NOMO-1 treated with dmso at 0.1 percent for 144 hours (cell line): ENCODE measurements around the gene SCAP.
"Not testable (repeated sequence)": the region's sequence is repeated elsewhere in the genome, so short reads cannot be mapped to it uniquely, and the experiment has no call there.

Source experiments
- DNase-seq: peaks from one replicate; lab custom pipeline; 2025; ENCODE audit not compliant: unreplicated experiment; lab: John Stamatoyannopoulos, UW

Gene SCAP

DNA sequence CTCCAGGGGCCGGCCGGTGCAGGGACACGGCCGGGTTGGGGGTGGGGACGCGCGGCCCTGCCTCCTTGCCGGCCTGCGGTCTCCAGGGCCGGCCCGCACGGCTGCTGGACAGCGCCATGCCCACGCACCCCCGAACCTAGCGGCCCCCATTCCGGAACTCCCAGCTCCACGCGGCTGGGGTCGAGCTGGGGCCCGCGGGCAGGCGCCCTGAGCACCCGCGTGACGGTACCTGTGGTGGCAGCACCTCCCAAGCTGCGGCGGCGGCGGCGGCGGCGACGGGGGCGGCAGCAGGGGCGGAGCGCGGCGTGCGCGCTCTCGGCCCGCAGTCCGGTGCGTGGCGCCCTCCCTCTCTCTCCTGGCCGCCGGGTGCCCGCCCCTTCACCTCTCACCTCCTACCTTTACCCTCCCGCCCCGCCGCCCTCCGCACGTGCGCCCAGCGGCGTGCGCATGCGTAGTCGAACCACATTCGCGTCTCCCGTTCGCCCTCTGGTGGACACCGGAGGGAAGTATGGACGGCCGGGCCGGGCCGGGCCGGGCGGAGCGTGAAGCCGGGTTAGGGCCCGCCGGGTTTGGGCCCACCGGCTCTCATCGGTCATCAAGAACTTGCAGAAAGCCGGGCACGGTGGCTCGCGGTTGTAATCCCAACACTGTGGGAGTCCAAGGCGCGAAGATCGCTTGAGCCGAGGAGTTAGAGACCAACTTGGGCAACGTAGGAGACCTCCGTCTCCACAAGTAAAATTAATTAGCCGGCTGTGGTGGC lies at the start of gene SCAP:
SCAP (minus strand) TSS at position 372 of the 760 bp plus-strand sequence. CDS start 32,948 bp downstream, outside the sequence.
- peak; percentile 91 for DNase-seq

DNA sequence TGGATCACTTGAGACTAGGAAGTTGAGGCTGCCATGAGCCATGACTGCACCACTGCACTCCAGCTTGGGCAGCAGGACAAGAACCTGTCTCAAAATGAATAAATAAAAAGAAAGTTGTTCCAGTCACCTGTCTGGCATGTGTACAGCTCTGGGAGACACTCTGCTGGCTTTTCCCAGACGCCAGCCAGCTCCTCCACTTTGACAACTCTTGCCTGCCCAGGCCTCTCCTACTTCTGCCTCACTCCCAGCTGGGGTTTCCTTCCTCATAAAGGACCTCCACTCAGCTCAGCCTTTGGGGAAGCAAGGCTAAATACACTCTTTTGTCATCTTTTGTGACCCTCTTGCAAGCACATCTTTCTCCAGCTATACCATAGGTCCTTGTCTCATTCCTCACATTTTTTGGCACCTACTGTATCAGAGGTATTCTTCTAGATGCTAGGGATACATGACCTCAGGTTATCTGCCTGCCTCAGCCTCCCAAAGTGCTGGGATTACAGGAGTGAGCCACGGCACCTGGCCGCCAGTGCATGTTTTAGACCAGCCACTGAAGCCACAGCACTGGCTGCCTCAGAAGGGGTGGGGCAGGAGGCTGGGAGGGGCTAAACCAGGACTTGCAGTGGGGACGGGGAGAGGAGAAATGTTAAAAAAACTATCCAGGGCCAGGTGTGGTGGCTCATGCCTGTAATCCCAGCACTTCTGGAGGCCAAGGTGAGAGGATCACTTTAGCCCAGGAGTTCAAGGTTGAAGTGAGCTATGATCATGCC lies 47.8 kb upstream of the SCAP start:
- no peak for DNase-seq

DNA sequence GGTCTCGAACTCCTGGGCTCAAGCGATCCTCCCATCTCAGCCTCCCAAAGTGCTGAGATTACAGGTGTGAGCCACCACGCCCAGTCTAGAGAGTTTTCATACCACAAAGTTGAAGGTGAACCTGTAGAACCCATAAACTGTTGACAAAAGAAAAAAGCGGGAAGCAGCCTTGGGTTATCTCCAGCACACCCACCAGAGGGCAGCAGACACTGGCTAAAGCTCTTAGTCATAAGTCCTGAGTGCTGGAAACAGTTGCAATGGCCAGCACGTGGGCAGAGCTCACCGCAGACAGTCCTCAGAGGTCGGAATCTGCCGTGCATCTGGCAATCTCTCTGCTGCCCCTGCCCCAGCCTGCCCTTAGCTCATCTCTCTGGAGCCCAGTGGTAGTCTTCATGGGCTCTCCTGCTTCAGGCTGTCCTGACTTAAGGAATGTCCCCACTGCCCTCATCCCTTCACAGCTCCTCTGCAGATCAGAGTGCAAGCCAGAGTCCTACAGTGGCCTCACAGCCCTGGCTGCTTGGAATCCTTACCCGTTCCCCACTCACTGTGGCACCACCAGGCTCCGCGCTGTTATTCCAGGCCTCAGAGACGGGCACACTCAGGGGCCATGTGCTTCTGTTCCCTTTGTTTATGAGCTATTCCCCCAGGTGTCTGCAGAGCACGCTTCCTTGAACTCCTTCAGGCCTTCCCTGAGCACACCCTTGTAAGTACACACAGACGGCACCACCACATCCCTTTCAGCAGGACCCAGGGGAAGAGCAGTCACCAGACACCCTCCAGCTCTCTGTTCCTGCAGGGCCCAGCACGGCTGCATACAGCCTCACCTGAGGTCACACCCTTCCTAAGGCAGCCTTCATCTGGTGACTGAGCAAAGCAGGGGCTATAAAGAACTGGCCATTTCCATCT lies 46.6 kb upstream of the SCAP start:
- DNase-seq, result peak; percentile 85

DNA sequence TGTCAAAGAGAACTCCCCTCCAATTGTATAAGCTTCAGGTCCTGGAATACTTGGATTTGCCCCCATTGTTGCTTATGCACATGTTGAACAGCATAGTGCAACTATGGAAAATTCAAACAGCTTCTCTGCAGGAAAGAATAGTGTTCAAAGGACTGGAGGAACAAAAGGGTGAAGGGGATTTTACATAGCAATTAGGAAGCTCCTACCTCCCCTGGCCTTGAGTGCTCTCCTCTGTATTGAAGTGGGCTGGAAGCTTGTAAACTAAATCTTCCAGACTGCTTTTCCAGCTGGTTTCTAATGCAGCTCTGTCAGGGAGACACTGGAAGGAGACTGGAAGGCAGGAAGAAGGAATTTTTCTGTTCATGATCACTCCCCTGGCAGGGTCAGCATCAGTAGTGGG lies 45.0 kb upstream of the SCAP start:
- DNase-seq, result no peak

DNA sequence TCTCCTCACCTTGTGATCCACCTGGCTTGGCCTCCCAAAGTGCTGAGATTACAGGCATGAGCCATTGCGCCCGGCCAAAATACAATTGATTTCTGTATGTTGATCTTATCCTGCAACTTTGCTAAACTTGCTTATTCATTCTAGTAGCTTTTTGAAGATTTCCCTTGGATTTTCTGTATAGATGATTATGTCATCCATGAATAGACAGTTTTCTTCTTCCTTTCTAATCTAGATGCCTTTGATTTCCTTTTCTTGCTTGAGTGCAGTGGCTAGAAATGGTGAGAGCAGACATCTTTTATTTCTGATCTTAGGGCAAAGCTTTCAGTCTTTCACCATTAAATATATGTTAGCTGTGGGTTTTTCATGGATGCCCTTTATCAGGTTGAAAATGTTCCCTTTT lies 42.2 kb upstream of the SCAP start:
- no peak for DNase-seq

DNA sequence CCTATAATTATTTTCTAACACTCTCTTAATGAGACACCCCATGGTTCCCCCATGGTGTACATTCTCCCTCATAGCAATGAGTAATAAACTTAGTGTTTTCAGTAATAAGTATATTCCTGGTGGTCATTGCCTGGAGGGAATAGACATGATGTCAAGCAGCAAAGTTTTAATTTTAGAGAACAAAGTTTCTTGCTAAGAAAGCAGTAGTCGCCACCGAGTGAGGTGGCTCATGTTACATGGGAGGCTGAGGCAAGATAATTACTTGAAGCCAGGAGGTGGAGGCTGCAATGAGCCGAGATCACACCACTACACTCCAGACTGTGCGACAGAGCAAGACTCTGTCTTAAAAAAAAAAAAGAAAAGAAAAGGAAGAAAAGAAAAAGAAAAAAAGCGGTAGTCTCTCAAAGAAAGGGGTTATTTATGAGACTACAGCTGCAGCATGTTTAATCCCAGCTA lies 40.2 kb upstream of the SCAP start:
- DNase-seq, result no peak

DNA sequence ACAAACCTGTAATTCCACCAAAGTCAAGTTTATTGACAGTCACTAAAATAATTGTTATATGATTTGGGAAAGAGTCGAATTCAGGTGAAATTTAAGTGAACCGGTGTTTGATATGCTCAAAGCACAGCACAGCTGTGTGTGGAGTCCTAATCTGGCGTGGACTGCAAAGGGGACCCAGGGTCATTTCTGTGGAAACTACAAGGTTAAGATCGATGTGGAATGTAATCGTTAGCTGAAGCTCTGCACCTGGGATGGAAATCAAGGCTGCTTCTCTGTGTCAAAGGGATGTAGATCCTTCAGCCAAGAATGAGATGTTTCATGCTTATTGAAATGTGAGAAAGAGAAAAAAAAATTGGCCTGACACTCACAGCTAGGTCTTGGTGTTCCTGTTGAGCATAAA lies 39.4 kb upstream of the SCAP start:
- DNase-seq, result no peak

DNA sequence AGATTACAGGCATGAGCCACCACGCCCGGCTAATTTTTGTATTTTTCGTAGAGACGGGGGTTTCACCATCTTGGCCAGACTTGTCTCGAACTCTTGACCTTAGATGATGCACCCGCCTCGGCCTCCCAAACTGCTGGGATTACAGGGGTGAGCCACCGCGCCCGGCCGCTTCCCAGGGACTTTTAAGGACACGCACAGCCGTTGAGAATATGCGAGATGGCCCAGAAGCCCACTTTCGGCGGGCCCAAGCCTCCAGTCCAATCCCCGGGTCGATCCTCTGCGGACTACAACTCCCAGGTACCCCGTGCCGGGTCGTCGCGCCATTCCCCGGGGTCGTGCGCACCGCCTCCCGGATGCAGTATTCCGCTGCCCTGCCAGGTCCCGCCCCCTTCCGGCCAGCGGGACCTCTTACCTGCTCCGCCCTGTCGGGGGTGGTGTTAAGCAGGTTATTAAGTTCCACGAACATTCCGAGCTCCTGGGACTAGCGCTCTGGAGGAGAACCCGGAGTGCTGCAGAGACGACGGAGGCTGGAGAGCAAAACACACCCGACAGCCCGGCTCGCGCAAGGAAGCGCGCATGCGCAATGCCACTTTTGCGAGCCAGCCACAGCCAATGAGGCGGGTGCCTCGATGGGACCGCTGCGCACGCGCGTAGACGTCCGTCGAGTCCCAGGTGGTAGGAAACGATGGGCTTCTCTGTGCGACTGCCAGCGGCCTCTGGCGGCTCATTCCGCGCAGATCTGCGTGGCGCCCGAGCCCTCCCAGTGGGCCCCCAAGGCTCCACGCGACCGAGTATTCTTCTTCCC lies 37.6 kb upstream of the SCAP start, which contains the start of gene ELP6:
ELP6 (minus strand) TSS at position 588 of the 805 bp plus-strand sequence; CDS start at position 466, 122 bp downstream.
- peak; percentile 96 for DNase-seq

DNA sequence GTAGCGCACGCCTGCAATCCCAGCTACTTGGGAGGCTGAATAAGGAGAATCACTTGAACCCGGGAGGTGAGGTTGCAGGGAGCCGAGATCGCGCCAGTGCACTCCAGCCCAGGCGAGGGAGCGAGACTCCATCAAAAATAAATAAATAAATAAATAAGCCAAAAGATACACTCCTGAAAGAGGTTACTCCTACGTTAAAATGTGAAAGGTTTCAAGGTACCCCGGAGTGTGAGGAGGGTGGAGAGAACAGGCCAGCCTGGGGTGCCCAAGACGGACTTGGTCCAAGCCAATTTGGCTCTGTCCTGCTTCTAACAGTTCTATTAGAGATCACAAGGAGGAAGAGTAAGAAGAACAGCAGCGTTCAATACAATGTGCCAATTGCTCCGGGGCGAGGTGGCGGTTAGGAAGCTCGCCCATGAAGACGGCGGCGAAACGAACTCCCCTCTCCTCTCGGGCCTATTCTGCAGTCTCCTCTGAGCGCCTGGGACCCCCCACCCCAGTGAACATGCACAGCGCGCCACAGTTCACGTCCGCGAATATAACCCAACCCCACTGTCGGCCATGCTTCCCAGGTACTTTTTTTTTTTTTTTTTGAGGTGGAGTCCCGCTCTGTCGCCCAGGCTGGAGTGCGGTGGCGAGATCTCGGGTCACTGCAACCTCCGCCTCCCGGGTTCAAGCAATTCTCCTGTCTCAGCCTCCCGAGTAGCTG lies 36.8 kb upstream of the SCAP start:
- DNase-seq, result peak; percentile 3

DNA sequence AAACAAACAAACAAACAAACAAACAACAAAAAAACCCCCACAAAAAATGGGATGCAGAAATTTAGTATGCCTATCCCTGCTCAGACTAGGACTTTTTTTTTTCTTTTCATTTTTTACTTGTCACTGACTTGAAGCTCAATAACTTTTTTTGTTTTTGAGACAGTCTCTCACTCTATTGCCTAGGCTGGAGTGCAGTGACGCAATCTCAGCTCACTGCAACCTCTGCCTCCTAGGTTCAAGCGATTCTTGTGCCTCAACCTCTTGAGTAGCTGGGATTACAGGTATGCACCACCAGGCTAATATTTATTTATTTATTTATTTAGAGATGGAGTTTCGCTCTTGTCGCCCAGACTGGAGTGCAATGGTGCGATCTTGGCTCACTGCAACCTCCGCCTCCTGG lies 29.5 kb upstream of the SCAP start:
- not testable (repeated sequence) for DNase-seq

DNA sequence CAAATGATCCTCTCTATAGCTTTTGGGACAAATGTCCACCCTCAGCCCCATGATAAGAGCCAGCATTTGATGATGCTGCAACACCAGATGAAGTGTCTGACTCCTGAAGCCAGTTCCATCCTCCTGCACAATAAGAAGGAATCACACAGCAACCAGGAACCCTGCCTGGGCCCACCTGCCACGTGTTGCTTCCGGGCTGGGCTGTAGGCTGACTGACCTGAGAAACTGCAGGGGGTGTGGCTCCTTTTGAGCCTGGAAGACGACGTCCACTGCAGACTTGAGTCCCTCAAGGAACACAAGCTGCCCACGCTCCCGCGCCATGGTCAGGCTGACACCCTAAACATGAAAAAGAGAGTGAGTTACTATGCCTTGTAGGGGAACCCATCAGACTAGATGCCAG lies 28.4 kb upstream of the SCAP start:
- DNase-seq, result no peak

DNA sequence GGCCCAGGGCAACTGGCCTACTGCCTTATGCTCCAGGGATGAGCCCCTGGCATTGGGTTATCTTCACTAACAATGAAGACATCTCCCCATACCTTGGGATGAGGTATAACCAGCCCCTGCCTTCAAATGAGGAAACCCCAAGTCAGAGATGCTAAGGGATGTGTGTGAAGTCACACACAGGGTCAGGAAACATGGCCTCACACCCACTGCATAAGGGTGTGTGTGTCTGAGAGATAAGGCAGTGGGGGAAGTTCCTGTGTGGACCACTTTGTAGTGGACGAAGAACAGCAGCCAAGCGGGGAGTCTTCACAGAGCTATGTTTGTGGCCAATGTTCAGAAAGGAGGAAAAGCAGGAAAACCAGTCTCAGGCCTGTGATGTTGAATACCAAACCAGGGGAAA lies 27.3 kb upstream of the SCAP start:
- DNase-seq, result no peak

DNA sequence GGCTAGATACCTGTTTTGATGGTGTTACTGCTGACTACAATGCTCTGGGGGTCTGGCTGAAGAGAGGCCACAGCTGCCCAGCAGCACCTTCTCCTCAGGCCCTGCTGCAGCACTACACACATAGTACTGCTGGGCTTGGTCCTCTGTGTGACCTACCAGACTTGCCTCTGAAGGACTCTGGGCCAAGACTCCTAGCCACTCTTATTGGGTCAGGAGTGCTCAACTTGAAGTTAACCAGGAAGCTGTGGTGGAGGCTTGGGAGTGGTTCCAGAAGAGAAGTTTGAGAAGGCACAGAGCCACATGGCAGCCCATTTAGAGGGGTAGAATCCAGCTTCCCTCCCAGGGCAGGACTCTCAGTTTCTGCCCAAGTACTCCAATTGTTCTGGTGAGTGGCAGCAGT lies 21.2 kb upstream of the SCAP start:
- DNase-seq, result no peak

DNA sequence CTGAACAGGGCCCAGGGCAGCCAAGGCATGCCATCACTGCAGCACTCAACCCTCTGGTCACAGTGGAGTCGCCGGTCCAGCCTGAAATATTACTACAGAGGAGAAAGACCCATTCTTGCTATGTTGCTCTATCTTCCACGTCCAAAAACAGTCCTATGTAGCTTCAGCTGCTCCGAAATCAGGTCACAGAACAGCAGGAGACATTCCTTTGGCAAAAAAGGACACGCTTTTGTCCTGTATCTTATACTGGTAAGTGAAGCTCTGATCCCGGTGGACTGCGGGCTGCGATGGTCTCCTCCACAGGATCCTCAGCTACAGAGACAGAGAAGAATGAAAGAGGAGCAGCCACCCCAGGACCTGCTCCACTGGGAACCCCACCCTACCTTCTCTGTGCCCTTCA lies 20.1 kb upstream of the SCAP start:
- no peak for DNase-seq

DNA sequence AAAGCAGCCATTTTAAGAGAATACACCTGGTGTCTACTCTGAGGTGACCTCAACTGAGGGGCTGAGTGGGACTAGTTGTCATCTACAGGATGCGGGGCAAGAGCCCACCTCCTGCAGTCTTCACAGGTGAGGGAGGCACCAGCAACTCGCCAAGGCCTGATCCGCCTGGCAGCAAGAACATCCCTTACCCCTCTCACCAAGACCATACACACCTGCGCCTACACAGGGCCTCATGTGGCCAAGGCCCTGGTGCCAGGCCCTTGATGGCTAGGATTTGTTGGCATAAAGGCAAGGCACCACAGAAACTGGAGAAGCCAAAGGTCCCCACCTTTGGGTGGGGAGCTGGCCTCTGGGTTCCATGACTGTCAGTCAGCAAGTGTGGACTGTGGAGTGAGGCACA lies 19.4 kb upstream of the SCAP start:
- DNase-seq, result no peak

DNA sequence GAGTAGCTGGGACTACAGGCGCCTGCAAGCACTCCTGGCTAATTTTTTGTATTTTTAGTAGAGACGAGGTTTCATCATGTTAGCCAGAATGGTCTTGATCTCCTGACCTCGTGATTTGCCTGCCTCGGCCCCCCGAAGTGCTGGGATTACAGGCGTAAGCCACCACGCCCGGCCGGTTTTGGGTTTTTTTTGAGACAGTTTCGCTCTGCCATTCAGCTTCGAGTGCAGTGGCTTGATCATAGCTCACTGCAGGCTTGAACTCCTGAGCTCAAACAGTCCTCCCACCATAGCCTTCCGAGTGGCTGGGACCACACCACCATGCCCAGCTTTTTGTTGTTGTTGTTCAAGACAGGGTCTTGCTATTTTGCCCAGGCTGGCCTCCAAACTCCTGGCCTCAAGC lies 16.0 kb upstream of the SCAP start:
- DNase-seq, result no peak

DNA sequence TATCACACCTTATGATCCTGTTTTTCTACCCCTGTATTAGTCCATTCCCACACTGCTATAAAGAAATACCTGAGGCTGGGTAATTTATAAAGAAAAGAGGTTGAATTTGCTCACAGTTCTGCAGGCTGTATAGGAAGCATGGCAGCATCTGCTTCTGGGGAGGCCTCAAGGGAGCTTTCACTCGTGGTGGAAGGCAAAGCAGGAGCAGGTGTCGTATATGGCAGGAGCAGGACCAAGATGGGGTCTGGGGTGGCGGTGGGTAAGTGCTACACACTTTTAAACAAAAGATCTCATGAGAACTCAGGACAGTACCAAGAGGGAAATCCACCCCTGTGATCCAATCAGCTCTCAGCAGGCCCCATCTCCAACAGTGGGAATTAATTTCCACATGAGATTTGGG lies 15.4 kb upstream of the SCAP start:
- DNase-seq, result no peak

DNA sequence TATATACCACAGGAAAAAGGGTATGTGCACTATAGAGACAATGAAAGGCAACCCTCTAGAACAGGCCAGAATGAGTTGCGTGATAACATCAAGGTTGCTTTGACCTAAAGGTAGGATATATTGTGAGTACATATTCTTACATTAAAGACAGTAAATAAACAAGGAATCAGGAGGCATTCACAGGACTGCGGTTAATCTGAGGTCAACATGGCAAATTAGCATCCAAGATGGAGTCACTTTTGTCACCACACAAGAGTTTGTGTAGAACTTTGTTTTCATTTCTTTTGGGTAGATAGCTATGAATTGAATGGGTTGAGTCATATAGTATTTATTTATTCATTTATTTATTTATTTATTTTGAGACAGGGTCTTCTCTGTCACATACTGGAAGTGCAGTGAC lies 11.5 kb upstream of the SCAP start:
- no peak for DNase-seq

DNA sequence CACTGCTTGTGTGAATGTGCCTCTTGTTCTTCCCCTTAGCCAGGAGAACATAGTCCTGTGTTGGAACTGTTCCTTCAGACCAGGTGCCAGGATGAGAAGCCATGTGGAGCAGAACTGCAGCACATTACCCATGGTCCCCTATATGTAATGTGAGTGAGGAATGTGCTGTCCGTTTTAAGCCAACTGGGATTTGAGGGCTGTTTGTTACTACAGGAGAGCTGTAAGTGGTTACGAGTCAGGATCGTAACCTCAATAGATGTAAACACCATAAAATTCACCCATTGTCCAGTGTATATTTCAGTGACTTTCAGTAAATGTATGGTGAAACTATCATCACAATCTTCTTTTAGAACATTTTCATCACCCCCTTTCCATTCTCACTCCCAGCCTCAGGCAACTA lies 10.1 kb upstream of the SCAP start:
- no peak for DNase-seq

DNA sequence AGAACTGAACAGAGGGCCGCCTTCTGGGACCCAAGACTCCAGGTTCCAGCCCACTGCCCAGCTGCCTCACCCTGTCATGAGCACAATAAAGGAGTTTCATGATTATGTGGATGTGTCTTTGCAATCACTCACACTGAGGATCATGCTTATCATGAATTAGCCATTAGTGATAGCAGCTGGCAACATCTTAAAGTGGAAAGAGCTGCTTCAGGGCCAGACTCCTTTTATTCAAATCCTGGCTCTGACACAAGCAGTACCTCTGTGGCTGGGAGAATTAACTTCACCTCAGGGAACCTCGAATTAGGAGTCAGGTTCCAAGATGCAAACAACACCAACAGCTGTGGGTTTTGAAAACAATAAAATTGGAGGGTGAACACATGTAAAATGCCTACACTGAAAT lies 6.6 kb upstream of the SCAP start:
- DNase-seq, result no peak
